Duodenal mucosa (tissue), 2 donors: ENCODE data around the gene FYB2.
A peak's percentile ranks its signal among the peaks of the same experiment; 100 is the strongest.
"Not testable (repeated sequence)": the region's sequence is repeated elsewhere in the genome, so short reads cannot be mapped to it uniquely, and the experiment has no call there.

Source experiments
- H3K27ac ChIP-seq: one replicate; pipeline ENCODE4 v1.7.0; 2013; ENCODE audit warnings: low read depth, low read length
- H3K27me3 ChIP-seq, 2 donors: one replicate each; pipeline ENCODE4 v1.7.0; 2013; ENCODE audit warnings: low read length in 2 of 2, control low read depth in 1 of 2; ENCODE audit not compliant: insufficient read depth in 2 of 2, control insufficient read depth in 1 of 2
- H3K36me3 ChIP-seq, 2 donors: one replicate each; pipeline ENCODE4 v1.7.0; 2013; ENCODE audit warnings: low read length in 2 of 2, control low read depth in 1 of 2; ENCODE audit not compliant: insufficient read depth in 2 of 2, control insufficient read depth in 1 of 2
- H3K4me1 ChIP-seq, 2 donors: one replicate each; pipeline ENCODE4 v1.7.0; 2013; ENCODE audit warnings: low read length in 2 of 2, control low read depth in 1 of 2; ENCODE audit not compliant: insufficient read depth in 2 of 2, control insufficient read depth in 1 of 2
- H3K4me3 ChIP-seq, 2 donors: one replicate each; pipeline ENCODE4 v1.7.0; 2013; ENCODE audit warnings: low read length in 2 of 2, low read depth in 1 of 2
- H3K9ac ChIP-seq, 2 donors: one replicate each; pipeline ENCODE4 v1.7.0; 2013; ENCODE audit warnings: low read length in 2 of 2, low read depth in 1 of 2
- H3K9me3 ChIP-seq, 2 donors: one replicate each; pipeline ENCODE4 v1.7.0; 2013; ENCODE audit warnings: low read length in 2 of 2, control low read depth in 1 of 2; ENCODE audit not compliant: control insufficient read depth in 1 of 2

FYB2 gene

DNA sequence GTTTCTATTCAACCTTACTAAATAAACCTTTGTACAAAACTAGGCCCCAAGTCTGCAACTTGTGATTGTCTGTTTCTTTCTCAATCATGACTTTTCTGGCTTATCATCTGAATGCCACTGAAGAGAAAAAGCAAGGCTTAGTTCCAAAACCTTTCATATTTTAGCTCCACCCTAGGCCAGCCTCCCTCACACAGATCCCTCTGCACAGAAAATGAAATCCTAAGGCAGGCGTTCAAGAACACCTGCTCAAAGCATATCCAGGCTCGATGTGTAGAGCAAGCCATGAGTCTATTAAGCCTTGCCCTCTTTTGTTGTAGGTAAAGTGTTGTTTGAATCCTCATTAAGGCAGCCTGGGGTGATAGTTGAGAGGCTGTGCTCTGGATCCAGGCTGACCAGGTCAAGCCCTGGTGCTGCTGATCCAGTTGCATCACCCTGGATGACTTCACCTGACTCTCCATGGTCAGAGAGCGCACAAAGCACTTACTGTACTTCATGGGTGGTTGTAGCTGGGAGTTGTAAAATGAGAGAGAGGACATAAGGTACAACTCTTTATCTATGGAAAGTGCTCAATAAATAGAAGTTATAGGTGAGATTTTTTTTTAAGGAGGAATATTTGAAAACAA lies 39.0 kb downstream of the FYB2 start:
- Histone ChIP-seq H3K27me3 (no peaks in the 10 kb centered on the region), H3K9ac (no peak overlapping the region), H3K9me3 (no peaks in the 10 kb centered on the region), H3K4me3 (no peak overlapping the region), H3K36me3 (no peaks in the 10 kb centered on the region), H3K27ac (no peak overlapping the region), H3K4me1 (no peaks in the 10 kb centered on the region)

DNA sequence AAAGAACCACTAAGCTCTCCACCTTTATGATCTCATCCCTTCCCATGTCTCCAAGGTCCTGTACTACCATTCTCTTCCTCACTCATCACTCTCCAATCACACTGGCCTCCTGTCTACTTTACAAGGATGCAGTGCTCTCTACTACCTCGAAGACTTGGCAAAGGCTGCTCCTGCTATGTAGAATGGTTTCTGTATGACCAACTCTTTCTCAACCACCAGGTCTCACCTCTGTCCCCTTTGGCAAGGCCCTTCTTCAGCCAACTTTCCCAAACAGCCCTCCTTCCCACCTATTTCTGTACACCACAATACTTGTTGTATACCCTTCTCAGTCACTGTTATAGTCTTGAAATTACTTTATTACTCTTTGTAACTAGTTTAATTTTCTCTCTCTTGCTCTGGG lies 41.2 kb downstream of the FYB2 start:
- Histone ChIP-seq H3K9me3 (no peaks in the 10 kb centered on the region), H3K36me3 (no peaks in the 10 kb centered on the region), H3K27me3 (no peaks in the 10 kb centered on the region), H3K4me1 (peaks cover 0 to 5% of the 10 kb centered on the region in 2 donors), H3K27ac (no peak overlapping the region), H3K4me3 (no peak overlapping the region), H3K9ac (no peak overlapping the region)

DNA sequence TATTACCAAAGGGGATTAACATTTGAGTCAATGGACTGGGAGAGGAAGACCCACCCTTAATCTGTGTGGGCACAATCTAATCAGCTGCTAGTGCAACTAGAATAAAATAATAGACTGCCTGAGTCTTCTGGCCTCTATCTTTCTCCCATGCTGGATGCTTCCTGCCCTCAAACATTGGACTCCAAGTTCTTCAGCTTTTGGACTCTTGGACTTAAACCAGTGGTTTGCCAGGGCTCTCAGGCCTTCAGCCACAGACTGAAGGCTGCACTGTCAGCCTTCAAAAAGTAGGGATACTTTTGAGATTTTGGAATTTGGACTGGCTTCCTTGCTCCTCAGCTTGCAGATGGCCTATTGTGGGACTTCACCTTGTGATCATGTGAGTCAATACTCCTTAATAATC lies 44.5 kb downstream of the FYB2 start:
- H3K27ac ChIP-seq, H3K9me3 ChIP-seq, H3K9ac ChIP-seq, H3K4me1 ChIP-seq, H3K36me3 ChIP-seq, H3K4me3 ChIP-seq, H3K27me3 ChIP-seq: not testable (repeated sequence)

DNA sequence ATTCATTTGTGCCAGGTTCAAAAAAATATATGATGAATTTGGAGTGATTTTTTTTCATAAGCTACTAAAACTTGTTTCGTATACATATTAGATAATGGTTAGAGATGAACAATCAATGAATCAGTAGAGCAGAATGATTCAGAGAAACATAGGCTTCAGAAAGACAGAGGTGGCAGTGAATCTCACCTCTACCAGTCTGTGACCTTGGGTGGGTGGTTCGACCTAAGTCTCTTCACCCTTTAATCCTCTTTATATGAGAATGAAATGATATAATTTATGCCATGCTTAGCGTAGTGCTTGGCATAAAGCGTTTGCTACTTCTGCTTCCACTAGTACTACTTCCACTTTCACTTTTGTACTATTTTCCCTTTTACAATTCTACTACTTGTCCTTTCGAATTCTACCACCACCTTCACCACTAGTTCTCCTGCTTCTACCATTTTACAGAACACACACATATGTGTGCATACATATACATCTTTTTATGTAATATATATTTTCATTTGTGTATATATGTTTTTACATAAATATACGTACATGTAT lies 45.1 kb downstream of the FYB2 start:
- Histone ChIP-seq H3K36me3 (no peaks in the 10 kb centered on the region), H3K9ac (no peak overlapping the region), H3K4me3 (peak overlapping the region; percentile 53 to 54), H3K27me3 (no peaks in the 10 kb centered on the region), H3K4me1 (peaks cover 0 to 5% of the 10 kb centered on the region in 2 donors), H3K9me3 (no peaks in the 10 kb centered on the region), H3K27ac (no peak overlapping the region)

DNA sequence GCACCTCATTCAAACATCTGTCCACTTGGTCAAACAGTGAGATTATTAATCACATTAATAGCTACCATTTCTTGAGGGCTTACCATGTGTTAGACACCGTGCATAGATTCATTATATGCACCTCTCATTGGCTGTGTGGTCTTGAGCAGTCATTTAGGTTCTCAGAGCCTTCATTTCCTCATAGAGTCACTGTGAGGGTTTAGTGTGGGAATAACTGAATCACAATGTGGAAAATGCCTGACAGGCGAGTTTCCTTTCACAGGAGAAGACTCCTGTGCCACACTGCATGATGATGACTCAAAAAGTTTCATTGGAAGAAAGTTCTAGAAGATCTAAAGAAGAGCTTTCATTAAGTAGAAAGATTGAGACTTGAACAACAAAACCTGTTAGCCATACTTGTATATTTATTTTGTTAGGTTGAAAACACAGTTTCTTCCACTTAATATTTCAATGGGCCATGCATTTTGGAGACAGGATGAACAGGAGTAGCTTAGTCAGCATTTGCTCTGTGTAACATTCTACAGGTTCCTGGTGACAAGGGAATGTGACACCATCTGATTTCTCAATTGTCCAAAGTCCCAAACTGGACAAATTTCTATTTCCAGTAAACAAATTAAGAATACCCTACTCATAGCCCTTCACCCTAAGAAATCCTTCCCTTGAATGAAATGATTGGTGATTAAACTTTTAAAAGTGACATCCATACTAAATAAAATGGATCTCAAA lies 45.7 kb downstream of the FYB2 start:
- Histone ChIP-seq H3K36me3 (no peaks in the 10 kb centered on the region), H3K27ac (no peak overlapping the region), H3K27me3 (no peaks in the 10 kb centered on the region), H3K4me1 (peaks cover 0 to 5% of the 10 kb centered on the region in 2 donors), H3K9ac (no peak overlapping the region), H3K9me3 (no peaks in the 10 kb centered on the region), H3K4me3 (no peak overlapping the region)

DNA sequence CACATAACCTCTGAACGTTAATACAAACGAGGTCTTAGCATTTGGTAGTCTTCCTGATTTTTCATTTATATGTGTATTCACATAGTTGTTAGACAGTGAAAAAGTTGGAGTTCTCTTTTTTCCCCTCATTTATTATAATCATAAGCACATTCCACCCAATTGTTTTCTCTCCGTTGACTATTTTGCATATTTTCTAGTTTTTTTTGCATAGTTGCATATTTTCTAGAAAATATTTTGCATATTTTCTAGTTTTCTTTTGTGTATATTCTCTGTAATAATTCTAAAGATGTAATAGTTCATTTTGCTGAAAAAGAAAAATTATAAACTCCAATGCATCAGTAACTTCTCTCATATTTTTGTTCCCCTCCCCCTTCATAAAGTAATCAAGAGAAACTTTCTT lies 47.5 kb downstream of the FYB2 start:
- H3K27ac ChIP-seq, result no peak overlapping the region
- H3K9me3 ChIP-seq, result no peaks in the 10 kb centered on the region
- no peak overlapping the region for H3K9ac ChIP-seq
- no peaks in the 10 kb centered on the region for H3K36me3 ChIP-seq
- peaks cover 0 to 6% of the 10 kb centered on the region in 2 donors for H3K27me3 ChIP-seq
- peaks cover 0 to 5% of the 10 kb centered on the region in 2 donors for H3K4me1 ChIP-seq
- H3K4me3 ChIP-seq, result no peak overlapping the region

DNA sequence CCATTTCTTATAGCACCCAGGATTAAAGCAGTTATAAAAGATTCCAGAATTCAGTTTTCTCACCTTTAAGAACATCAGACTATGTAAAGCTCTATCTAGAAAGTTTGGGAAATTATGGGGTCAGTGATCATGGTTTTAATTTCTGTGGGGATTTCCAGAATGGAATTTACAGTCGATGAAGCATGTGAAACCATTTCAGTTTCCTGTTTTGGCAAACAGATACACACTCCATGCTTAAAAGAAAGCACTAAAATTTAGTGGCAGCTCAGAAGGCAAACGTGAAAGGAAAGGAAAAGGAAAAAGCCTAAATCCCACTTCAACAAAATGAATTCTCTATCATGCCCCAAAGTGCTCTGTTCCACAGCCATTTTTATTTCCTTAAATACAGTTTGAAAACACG lies 60.4 kb downstream of the FYB2 start:
- H3K4me1 ChIP-seq, result no peaks in the 10 kb centered on the region
- H3K4me3 ChIP-seq, result no peak overlapping the region
- no peaks in the 10 kb centered on the region for H3K9me3 ChIP-seq
- H3K27me3 ChIP-seq, result peaks cover 4 to 22% of the 10 kb centered on the region in 2 donors
- no peak overlapping the region for H3K9ac ChIP-seq
- no peaks in the 10 kb centered on the region for H3K36me3 ChIP-seq
- no peak overlapping the region for H3K27ac ChIP-seq

DNA sequence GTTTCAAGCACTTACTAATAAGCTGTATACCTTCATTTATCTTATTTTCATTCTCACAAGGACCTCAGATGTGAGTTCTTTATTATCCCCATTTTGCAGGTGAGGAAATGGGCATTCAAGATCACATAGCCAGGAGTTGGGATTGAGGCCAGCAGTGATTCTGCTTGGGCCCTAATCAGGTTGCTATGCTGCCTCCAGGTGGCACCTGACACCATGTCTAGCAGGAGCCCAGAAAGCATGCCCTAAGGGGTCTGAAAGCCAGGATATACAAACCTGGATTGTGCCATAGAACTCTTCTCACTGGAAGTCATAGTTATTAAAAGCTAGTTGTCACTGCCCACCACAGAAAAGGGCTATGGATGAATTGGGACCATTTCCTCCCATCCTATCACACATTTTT lies 61.1 kb downstream of the FYB2 start:
- Histone ChIP-seq H3K27me3 (peaks cover 4 to 28% of the 10 kb centered on the region in 2 donors), H3K27ac (no peak overlapping the region), H3K4me3 (no peak overlapping the region), H3K9me3 (no peaks in the 10 kb centered on the region), H3K36me3 (no peaks in the 10 kb centered on the region), H3K4me1 (no peaks in the 10 kb centered on the region), H3K9ac (no peak overlapping the region)

DNA sequence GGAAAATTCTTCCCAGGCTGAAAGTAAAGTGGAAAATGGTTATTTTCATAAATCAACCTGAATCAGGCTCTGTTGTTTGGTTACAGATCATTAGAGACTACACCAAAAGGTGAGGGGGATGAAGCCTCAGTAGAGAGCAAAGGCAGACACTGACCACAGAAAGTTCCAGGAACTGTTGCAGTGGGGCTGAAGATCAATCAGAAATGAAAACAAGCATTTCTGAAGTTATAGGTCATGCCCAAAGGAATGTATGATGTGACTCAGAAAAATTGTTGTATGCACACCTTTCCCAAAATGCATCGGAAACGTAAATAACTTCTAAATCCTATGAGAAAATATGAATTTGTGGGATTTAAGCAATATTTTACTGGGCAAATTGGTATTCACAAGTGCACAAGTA lies 63.3 kb downstream of the FYB2 start:
- Histone ChIP-seq H3K27ac (no peak overlapping the region), H3K36me3 (no peaks in the 10 kb centered on the region), H3K4me3 (no peak overlapping the region), H3K4me1 (no peaks in the 10 kb centered on the region), H3K9ac (no peak overlapping the region), H3K27me3 (peaks cover 12 to 43% of the 10 kb centered on the region in 2 donors), H3K9me3 (no peaks in the 10 kb centered on the region)

DNA sequence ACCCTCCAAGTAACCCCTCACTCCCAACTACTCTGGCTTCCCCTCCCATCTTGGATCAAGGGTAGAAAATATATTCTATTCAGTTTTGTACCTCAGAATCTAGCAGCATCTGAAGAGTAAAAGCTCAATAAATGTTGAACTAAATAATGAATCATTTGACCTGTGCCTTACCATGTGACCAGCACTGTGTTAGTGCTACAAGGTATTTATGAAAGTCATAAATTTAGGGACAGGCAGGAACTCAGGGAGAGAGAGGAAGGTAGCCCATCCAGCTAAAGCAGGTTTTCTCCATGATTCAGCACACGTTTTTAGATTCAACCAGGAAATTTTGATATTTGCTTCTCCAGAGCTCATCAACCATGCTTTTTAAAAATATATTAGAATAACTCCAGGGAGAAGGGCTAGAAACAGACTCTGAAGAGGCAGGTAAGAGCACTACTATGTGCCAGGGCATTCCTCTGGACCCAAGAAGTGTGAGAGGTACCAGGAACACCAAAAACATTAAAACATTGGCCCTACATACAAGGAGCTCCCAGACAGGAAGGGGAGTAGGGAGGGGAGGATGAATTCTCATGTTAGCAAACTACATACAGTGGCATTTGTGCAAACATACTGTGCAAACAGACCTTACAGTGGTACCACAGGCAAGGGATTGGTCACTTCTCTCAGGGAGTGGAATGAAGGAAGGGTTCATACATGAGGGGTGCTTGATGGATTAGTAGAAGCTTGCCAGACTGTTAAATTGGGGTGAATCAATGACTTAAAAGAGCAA lies 64.3 kb downstream of the FYB2 start:
- Histone ChIP-seq H3K4me3 (no peak overlapping the region), H3K27me3 (peaks cover 12 to 49% of the 10 kb centered on the region in 2 donors), H3K9me3 (no peaks in the 10 kb centered on the region), H3K4me1 (no peaks in the 10 kb centered on the region), H3K9ac (no peak overlapping the region), H3K27ac (no peak overlapping the region), H3K36me3 (no peaks in the 10 kb centered on the region)
